8988T (cell line): ENCODE measurements around the gene STRN4.
"Not testable (repeated sequence)": the region's sequence is repeated elsewhere in the genome, so short reads cannot be mapped to it uniquely, and the experiment has no call there.

Experiments
- DNase-seq: peaks from one replicate; pipeline ENCODE4 v3.0.0; 2011

The STRN4 gene

DNA sequence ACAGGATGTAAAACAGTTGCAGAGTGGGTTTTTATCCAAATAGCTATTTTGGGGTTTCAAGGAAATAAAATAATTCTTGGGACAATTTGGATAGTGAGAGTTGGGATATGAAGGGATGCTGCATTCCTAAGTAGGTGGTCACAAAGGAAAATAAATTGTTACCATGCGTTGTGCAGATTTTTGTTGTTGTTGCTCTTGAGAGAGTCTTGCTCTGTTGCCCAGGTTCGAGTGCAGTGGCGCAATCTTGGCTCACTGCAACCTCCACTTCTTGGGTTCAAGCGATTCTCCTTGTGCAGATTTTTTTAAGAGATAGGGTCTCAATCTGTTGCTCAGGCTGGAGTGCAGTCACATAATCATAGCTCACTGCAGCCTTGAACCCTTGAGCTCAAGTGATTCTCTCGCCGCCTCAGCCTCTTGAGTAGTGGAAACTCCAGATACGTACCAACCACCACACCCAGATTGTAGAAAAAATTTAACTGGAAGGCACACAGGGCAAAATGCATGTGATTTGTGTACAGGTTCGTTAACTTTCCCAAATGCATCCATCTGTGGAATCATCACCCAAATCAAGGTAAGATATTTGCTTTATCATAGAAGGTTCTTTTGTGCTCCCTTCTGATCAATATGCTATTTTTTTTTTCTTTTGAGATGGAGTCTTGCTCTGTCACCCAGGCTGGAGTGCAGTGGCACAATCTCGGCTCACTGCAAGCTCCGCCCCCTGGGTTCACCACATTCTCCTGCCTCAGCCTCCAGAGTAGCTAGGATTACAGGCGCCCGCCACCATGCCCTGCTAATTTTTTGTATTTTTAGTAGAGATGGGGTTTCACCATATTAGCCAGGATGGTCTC, 26.1 kb upstream of the STRN4 start:
- no peak for DNase-seq

DNA sequence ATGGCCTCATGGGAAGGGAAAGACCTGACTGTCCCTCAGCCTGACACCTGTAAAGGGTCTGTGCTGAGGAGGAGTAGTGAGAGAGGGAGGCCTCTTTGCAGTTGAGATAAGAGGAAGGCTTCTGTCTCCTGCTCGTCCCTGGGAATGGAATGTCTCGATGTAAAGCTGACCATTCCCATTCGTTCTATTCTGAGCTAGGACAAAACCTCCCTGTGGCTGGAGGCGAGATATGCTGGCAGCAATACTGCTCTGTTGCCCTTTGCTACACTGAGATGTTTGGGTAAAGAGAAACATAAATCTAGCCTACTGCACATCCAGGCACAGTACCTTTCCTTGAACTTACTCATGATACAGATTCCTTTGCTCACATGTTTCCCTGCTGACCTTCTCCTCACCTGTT, 22.5 kb upstream of the STRN4 start:
- DNase-seq: not testable (repeated sequence)

- no peak for DNase-seq
Measured at GRCh38 chr19:46766569-46767317, 20.5 kb upstream of the STRN4 start.

DNA sequence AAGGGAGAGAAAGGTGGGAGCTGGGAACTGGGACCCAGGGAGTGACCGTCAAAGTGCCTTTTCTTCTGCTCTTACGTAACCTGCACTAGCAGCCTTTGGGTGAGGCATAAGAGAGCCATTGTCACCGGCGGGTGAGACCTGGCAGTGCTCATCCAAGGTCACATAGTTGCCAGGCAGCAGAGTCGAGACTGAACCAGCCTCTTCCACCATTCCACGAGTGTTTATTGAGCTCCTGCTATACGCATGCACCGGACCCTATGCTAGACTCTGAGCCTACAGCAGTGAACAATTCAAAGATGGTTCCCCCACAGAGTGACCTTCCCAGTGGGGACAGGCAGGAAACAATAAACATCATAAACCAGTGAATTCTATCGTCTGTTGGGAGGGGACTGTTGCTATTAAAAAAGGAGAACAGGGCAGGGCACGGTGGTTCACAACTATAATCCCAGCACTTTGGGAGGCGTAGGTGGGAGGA, 18.6 kb upstream of the STRN4 start:
- DNase-seq: no peak

- no peak for DNase-seq
Measured at GRCh38 chr19:46762245-46762890, 16.1 kb upstream of the STRN4 start.

GRCh38 chr19:46761418-46761831, 15.2 kb upstream of the STRN4 start:
- no peak for DNase-seq

- DNase-seq: not testable (repeated sequence)
Measured at GRCh38 chr19:46760897-46761296, 14.6 kb upstream of the STRN4 start.

GRCh38 chr19:46760363-46760762, 14.1 kb upstream of the STRN4 start:
- no peak for DNase-seq

DNA sequence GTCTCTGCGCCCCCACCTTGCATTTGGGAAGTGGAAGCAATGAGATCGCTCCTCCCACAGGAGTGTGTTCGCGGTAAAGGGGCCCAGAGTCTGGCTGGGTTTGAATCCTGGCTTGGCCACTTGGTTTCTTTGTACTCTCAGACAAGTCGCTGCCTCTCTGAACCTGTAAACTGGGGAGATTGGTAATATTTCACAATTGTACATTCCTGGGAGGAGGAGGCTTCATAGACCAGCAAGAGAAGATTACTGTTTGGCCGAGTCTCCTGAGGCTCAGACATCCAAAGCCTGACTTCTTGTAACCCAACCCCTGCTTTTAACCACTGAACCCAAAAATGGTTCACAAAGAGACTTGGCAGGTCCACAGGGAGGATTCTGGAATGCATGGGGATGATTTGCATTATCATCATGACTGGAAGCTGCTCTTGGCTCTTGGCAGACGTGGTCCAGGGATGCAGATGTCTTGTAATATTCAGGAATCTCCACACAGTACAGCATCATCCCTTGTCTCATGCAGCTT, 13.6 kb upstream of the STRN4 start:
- DNase-seq: no peak

DNA sequence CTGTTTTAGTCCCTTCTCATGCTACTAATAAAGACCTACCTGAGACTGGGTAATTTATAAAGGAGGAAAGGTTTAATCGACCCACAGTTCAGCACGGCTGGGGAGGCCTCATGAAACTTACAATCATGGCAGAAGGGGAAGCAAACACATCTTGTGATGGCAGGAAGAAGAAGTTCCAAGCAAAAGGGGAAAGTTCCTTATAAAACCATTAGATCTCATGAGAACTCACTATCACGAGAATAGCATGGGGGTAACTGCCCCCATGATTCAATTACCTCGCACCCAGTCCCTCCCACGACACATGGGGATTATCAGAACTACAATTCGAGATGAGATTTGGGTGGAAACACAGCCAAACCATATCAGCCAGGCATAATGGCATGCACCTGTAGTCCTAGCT, 13.0 kb upstream of the STRN4 start:
- DNase-seq: no peak

- DNase-seq: no peak
Measured at GRCh38 chr19:46756544-46756888, 10.3 kb upstream of the STRN4 start.

- no peak for DNase-seq
Measured at GRCh38 chr19:46755853-46756543, 9.7 kb upstream of the STRN4 start.

DNA sequence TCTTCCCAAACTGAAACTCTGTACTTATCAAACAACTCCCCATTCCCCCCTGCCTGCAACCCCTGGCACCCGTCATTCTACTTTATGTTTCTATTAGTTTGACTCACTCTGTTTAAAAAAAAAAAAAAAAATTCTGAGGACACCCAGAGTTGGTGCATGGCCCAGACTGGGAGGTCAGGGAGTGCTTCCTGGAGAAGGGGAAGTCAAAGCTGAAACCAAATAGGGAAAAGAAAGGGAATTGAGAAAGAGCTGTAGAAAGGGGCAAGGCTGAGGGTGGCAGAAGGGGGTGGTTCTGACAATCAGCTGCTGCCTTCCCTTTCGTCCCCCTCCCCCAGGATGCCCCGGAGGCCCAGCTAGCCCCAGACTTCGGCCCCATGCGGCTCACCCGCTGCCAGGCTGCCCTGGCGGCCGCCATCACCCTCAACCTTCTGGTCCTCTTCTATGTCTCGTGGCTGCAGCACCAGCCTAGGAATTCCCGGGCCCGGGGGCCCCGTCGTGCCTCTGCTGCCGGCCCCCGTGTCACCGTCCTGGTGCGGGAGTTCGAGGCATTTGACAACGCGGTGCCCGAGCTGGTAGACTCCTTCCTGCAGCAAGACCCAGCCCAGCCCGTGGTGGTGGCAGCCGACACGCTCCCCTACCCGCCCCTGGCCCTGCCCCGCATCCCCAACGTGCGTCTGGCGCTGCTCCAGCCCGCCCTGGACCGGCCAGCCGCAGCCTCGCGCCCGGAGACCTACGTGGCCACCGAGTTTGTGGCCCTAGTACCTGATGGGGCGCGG, 9.0 kb upstream of the STRN4 start:
- DNase-seq: no peak

- no peak for DNase-seq
Measured at GRCh38 chr19:46753420-46754155, 7.3 kb upstream of the STRN4 start.

- DNase-seq: no peak
Measured at GRCh38 chr19:46748325-46749109, 2.3 kb upstream of the STRN4 start.

DNA sequence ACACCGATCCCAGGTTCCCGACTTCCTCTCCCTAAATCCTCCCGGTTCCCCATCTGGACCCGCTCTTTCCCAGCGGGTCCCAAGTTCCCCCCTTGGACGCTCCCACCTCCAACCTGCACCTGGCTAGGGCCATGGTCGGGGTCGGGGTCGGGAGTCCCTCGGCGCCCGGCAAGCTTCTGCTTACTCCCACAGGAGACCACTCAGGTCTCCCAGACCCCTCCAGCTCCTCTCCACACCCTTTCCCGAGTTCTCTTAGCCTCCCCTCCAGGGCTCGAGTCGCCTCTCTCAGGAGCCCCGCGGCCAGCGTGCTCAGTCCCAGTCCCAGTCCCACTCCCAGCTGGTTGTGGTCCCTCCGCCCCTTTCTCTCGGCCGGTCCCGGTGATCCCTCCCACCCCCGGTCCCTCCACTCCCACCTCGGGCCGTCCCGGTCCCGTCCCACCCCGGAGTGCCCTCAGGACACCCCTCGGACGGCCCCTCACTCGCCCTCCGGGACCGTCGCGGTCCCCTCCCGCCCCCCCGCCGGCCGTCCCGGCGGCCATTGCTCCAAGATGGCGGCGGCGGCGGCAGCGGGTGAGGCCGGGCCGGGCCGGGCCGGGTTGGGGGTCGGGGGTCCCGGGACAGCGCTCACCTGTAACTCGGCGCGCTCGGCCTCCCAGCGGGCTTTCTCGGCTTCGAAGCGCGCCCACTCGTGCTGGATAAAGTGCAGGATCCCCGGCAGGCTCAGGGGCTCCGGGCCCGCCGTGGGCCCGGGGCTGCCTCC, 549 bp downstream of the STRN4 start, which contains the start of gene FKRP:
FKRP (plus strand) TSS at position 537 of the 760 bp plus-strand sequence. CDS start 9,394 bp downstream, outside the sequence.
- no peak for DNase-seq

DNA sequence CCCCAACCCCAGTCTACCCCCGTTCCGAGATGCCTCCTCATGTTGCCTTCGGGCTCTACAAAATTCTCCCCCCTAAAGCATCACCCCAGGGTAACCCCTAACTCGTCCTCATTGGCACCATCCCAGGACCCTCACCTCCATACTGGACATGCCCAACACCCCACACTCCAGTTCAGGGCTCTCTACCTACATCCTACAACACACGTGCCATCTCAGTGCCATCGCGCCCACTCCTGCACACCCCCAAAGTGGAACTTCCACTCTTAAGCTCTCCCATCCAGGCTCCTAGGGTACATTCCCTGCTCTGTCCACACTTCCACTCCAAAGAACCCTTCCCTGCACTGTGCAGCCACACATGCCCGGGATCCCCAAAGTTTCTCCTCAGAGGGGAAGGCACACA, 1.2 kb downstream of the STRN4 start:
- no peak for DNase-seq

DNA sequence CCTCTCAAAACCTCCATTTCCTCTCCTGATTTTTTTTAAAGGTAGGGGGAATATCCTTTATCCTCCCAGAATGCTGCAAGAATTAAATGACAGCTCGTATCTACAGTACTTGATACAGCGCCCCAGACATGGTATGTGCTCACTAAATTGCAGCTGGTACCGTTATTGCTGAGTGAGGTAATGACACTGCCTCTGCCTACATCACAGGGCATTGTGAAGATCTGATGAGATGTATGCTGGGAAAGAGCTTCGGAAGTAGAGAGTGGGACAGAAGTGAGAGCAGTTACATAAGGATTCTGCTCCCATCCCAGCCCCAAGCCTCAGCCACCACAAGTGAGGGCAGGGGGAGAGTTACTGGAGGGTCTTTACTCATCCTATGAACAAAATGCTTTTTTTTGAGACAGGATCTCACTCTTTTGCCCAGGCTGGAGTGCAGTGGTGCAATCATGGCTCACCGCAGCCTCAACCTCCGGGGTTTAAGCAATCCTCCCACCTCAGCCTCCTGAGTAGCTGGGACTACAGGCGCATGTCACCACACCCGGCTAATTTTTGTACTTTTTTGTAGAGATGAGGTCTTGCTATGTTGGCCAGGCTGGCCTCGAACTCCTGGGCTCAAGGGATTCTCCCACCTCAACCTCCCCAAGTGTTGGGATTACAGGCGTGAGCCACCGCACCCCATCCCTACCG, 2.1 kb downstream of the STRN4 start:
- DNase-seq: no peak

DNA sequence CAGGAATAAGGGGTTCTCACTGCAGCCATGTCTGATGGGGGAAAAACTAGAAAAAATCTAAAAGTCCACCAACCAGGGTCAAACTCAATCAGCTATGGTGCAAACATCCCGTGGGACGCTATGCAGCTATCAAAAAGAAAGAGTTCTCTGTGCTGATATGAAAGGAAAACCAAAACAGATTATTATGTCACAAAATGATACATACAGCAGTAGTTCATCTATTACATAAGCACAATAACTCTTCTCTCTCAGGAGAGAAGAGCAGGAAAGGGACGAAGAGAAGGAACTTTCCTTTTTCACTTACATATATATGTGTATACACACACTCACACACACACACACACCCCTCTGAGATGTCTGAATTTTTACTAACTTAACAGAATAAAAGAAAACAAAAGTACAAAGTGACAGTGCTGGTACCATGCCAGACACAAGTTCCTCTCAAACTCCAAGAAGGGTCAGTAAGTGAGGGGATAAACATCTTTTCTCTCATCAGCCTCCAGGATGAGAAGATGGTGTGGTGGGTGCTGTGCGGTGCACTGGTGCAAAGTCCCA, 3.2 kb downstream of the STRN4 start:
- DNase-seq: no peak
